Dermis microvascular lymphatic vessel endothelial cell (primary cell): Measurements from ENCODE around the gene ITGB6. TPM values are rescaled to one million over a fixed set of nuclear protein-coding genes. Genes with fewer than 3 reads are reported as not detected.

Experiments
- DNase-seq, 2 donors: peaks; one replicate each; pipeline versions ENCODE4 v3.0.0 to v3.0.0-alpha.2; 2010; ENCODE audit warnings: low read depth in 2 of 2
- total RNA-seq: library from RNA; depleted of rRNA; stranded (reverse); fragments of >200 nt; gene quantifications from 2 replicates; pipeline ENCODE4 v1.2.1, GENCODE V29; 2014

Gene ITGB6
- total RNA-seq, 1 donor from 2014 or later: not detected

DNA sequence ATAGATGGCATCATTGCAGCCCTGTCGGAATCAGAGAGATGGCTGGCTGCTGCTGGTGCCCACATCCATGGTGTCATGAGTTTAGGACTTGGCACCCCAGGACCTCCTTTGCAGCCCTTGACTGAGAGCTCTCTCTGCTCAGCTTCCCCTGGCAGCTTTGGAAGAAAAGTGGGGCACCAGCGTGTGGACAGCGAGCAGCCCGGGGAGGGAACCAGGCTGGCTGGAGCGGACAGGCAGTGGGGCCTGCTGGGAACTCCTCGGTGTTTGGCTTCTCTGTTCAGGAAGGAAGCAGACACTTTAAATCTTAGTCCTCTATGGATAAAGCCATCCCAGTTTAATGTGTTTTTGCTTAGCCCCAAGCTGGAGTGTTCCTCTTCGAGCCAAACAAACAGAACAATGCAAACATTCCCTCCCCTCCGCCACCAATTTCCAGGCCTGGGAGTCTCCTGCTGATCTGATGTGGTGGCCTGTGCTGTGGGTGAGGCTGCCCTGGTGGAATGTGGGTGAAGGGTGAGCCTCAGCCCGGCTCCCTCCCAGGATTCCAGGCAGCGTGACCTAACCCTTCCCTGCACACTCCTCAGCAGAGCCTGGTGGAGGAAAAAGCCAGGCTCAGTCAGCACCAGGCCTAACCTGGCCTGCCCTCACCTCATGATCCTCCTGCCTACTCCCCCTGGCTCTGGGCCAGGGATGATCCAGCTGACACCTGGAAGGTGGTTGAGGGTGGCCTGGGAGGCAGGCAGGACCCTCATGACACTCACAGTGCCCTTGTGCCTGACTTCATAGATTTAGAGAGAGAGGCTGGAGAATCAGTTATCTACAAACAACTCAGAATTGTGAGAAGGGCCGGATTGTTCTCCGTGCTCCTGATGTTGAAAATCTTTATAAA is 21.6 kb upstream of the ITGB6 start:
- peak in 1 of 2 donors; percentile 48 for DNase-seq

DNA sequence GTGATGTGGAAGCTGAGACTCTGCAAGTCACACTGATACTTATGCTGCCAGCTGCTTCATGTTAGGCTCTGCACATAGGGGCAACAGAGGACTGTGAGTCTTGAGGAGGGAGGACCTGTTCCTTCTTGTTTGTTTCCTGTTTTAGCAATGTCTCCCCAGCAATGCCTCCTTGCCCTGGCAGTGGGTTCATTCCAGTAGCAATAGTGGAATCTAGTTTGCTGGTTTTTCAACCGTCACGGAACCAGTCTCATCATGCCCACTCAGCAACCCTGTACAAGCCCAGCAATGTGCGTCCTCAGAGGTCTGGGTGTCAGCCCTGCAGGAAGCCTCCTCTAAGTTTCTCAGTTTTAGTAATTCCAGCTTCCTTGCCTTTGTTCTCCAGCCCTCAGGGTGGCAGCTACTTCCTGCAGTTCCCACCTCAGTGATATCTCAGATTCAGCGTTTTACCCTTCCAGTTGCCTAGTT is 20.5 kb upstream of the ITGB6 start:
- no peak for DNase-seq

DNA sequence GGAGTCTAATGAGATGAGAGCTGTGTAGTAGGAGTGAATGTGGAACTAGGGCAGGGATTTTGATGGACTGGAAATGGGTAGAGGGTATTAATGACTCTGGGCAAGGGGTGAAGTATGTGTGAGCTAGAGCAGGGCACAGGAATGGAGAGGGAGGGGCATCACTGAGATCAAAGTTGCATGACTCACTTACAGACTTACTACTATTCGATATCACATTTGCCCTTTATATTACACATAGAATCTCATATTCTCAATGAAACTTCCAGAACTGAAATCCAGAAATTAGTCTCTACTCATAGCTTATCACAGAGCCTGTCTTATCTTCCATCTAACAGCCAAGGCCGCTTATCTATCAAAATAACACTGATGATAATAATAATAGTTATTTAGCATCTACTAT is 20.0 kb upstream of the ITGB6 start:
- DNase-seq: no peak

DNA sequence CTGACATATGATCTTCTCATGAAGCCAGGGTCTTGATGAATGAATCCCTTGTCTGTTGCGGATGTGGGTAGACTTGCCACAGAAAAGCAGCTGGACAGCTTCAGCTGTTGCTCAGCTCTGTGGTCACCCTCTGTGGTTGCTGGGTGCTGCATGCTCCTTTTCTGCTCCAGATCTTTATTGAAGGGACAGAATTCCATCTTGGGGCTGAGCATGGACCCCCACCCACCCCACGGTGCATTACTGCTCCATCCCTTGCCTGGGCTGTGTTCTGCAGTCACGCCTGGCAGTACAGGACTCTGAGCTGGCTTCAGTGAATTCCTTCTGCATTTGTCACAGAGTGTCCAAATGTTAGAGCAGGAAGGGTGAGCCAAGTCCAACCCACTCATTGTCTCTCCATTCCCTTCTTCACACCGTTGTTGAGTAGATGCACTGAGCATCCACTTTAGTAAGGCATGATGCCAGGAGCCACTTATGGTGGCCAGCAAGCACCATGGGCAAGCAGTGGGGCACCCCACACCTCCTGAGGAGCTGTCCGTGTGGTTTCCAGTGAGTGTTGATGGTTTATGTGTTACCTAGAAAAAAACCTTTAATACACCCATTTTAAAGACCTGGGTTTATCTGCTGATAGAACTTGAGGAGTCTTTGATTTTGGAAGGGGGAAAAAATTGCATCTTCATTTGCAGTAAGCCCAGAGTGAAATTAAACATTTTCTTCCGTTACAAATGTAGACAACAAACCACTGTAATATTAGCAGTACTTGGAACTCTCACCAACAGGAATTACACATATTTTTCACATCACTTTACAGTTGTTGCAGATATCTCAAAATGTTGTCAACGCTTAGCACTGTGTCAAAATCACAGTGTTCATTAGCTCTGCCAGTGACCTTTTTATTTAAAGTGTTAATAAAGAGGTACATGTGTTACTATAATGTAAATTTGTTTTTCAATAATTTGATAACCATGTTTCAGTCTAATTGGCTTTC is 14.7 kb upstream of the ITGB6 start:
- DNase-seq: peak; percentile 48 to 76

DNA sequence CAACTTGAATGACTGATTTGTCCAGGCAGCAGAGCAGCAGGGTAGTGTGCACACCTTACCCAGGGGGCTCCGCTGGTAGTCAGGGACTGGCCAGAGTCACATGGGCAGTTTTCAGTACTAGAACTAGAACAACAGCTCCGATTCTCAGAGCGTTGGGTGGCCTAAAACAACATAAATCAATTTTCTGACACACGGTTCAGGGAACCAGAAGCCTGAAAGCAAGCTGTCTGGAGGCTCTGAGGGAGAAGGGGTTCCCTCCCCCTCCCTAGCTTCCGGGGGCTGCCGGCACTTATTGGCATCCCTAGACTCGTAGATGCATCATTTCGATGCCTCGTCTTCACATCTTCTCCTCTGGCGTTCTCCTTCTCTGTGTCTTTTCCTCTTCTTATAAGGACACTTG is 13.4 kb upstream of the ITGB6 start:
- no peak for DNase-seq

DNA sequence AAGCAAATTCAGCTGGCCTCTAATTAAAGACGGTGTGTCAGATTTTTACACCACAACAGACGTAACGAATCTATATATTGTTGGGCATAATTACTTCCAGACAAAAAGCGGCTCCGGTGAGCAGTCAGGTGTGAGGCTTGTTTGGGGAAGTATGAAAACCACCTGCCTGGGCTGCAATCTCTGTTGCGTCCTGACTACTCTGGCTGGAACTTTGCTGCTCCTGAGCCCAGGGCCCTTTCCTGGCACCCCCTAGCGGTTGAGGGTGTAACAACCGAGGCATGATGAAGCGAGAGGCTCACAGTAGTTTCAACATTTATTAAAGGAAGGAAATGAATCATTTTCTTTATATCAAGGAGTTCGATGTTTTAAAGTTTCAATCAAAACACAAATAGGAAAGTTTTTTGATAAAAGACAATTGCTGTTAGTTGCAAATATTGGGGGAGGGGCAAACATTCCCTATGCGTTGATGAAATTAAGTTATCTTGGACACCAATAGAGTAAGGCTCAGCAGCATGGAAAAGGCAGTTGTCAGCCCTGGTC is 10.6 kb upstream of the ITGB6 start:
- DNase-seq: peak; percentile 43 to 85

DNA sequence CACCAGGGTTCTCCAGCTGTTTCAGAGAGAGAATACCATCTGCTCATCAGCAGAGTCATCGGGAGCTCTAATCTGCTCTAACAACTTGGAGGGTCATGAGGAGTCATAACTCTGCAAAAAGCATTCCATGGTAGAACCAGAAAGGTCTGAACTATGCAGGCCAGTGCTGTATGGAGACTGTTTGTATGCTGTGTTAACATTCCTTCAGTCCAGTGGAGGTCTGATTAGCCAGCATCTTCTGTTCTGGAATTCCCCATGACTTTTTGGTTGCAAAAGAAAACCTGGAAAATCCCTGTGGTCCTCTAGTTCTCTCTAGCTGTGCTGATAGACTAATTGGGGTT is 9.4 kb upstream of the ITGB6 start:
- peak in 1 of 2 donors; percentile 60 for DNase-seq

DNA sequence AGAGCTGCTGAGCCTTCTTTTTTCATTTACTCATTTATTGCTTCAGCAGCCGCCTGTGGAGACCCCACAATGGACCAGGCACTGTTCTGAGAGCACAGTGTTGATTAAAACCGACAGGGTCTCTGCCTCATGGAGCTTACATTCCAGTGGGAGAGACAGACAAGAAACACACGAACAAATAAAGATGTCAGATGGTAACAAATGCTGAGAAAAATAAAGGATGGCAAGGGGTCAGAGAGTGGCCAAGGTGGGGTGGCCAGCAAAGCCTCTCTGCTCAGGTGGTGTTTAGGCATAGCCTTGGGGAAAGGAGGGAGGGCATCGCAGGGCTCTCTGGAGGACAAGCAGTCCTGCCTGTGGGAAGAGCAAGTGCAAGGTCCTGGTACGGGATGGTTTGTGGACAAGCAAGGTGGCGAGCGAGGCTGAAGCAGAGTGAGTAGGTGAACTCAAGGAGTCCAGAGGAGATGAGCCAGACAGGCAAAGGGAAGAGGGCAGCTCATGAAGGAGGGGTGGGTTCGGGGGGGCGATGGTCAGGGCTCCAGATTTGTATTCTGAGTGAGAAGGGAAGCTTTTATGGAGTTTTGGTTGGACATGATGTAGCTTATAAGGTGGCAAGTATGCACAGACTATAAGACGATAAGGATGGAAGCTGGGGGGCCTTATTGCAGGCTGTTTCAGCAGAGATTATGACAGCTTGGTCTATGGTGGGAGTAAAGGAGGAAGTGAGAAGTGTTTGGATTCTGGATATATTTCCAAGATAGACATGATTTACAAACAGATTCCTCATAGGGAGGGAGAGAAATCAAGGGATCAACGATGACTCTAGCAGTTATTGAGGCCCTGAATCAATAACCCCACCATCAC is 8.8 kb upstream of the ITGB6 start:
- no peak for DNase-seq

DNA sequence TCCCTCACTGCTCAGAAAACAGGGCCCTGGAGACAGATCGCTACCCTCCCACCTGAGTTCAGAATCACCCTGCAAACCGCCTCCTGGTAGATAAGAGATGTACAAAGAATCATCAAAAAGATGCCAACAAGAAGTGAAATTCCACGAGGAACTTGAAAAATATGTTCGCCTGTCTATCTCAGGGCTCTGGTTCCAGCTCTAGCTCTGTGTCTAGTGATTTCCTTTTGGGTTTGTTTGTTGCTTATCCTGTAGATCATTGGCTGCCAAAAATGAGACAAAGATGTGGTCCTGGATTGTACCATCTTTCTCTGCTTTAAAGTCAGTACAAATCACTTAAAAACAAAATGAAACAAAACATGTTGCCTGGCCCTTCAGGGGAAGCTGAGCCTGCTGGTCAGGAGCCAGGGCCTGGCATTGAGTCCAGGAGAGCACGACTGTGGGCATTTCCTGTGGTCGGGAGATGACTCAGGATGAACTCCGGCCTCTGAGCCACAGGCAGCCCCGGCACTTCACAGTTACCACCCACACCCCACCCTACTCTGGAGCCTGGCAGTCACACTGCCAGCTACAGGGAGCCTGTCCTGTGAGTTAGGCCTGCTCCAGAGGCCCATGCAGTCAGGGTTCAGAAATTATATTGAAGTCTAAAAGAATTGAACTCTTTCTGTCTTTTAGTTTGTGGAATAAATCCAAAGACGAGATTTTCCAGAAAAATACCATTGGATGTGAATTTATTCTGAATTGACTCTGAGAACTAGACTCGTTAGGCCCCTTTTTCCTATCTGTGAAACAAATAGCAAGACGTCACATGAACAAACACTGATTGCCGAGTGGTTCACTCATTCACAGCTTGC is 8.0 kb upstream of the ITGB6 start:
- peak; percentile 41 to 92 for DNase-seq

DNA sequence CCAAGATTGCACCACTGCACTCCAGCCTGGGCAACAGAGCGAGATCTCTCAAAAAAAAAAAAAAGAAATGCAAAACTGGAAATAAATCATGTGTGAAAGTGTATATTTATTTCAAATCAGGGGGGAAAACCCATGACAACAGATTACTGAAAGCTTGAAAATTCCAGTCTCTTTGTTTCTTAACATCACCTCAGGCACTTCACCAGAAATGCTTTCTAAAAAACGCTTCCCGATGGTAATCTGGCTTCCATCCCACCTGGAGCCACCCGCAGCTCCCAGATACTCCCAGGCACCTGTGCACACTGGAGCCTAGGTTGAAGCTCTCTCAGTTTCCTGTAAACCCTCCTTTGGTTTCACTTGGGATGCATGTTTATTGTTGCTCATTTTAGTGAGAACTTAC is 7.2 kb upstream of the ITGB6 start:
- no peak for DNase-seq

DNA sequence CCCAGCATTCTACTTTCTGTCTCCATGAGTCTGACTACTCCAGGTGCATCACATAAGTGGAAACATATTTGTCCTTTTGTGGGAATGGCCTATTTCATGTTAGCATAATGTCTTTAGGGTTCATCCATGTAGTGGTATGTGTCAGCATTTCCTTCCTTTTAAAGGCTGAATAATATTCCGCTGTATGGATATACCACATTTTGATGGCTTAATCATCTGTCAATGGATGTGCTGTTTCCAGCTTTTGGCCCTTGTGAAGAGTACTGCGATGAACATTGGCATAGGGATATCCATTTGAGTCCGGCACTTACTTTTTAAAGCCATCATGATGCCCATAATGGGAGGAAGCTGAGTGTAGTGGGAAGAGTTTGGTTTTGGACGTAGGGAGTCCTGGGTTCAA is 6.4 kb upstream of the ITGB6 start:
- DNase-seq: no peak

DNA sequence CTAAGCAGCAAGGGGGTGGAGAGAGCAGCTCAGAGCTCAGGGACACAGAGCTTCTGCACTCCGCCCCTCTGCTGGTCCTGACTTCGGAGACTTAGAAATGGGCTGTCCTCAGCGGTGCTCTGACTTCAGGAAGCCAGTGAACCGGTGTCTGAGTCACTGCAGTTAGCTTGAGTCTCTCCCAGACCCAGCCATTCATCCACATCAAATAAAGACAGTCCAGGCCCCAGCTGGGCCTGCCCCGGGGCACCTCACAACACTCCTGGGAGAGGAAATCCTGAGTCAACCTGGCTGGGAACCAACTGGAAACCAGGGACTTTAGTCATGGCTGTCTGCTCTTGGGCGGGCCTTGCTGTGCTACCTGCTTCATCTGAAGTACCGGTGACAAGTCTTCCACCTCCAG is 5.4 kb upstream of the ITGB6 start:
- peak; percentile 71 to 98 for DNase-seq

DNA sequence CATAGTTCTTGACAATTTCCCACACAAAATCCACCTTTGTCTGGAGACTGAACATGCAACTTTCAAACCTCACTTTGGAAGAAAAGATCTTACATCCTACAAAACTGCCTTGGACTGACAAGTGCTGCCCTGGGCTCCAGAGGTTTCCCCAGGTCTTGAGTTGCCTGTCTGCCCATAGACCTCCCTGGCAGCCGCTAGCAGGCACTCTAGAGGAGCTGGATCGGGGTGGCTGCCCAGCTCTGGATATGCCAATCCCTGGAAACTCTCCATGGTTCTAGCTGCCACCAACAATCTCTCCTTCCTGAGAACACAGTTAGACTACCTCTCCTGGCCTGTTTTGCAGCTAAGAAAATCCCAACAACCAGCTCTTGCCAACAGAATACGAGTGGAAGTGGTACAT is 3.4 kb upstream of the ITGB6 start:
- DNase-seq: no peak

DNA sequence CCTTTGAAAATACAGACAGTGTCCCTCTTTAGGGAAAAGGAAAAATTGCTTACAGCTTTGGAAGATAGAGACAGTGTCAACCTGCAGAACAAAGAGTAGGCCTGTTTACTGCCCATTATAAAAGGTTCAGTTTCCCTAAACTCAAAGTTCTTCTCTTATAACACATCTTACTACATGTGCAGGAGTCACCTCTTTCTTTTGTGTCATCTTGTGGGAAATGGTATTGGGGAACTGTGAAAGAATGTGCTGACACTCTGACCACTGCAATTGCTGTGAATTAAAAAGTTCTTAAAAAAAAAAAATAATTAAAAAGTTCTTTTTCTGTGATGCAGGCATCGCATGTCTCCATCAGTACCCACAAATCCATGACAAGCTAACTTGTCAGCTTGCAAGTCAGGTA is 2.9 kb upstream of the ITGB6 start:
- DNase-seq: no peak

DNA sequence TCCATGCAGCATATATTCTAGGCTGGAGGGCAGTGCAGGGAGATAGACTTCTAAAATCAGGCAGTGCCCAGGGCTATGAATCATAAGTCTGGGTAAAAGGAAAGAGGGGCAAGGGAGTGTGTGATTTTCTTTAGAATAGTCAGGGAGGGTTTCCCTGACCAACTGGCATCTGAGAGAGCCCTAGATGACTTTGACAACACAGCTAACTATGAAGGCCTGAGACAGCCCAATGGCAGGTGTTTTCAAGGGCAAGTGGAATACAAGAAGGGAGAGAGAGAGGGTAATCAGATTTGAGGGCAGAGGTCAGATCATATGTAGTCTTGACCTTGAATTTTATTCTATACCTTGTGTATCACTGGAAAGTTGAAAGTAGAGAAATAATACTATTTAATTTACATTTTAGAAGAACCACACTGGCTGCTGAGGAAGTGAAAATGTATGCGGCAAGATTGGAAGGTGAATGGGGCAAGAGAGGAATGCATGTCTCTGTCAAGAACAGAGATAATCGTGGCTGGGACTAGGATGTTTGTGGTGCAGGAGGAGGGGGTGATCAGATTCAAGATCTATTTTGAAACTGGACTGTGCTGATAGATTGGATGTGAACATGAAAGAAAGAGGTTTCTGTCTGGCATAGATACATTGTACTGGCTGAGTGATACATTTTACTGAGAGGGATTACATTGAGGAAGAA is 1.9 kb upstream of the ITGB6 start:
- DNase-seq: no peak

DNA sequence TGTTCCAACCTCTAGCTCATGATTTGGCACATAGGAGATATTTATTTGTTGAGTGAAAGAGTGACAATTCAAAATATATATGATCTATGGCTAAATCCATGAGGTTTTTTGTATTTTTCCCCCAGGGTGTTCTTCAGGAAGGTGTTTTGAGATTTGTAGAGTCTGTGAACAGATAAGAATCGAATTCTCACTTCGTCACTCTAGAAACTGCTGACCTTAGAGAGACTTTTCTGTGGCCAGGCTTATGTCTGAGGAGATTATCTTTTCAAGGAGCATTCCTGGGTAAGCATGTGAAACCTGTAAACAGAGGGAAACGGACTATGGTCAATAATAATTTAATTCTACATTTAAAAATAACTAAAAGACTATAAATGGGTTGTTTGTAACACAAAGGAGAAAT is 849 bp upstream of the ITGB6 start:
- no peak for DNase-seq

DNA sequence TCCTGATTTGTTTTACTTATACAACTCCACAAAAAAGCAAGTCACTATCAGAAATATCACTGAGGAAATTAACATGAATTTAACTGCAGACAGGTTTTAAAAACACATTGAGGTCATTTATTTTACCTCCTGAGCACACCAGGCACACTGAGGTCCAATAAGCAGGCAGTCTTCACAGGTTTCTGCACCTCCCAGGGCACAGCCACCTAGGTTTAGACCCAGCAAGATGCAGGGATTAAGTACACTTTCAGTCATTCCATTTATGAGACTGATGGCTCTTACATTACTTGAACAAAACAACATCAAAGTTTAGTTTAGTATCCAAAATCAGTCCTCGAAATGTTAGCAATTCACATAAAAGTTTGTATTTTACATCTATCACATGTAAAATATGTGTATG is 1.0 kb downstream of the ITGB6 start:
- no peak for DNase-seq

DNA sequence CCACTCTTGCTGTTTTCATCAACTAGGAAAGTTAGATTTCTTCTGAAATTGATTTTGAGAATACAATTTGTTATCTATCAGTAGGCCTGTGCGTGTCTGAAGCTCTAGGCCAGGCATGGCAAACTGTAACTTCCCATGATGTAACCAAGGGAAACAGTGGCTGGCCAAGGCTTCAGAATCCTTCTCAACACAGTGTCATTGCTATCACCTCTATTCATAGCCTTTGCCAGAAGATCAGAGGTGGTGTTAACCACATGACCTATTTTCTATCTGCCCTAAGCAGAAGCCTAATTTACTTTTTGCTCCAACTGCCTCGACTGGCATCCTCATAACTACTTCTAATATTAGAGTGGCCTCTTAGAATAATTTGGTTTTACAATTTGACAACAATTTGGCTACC is 2.5 kb downstream of the ITGB6 start:
- no peak for DNase-seq

DNA sequence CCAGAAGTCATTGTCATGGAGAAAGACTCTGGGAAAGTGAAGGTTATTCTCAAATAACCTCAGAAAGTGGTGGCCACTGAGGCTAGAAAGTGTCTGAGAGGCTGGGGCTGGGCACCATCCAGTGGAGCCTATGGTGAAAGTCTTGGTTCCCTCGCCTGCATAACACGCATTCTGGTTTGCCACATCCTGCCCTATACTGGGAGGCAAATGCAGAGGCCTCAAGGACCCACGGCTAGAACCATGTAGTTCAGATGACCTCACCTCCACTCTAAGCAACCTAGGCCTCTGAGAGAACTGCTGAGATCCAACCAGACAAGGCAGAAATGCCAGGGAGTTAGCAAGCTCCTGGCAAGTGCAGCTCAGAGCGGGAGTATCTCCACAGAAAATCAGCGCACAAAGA is 5.1 kb downstream of the ITGB6 start:
- DNase-seq: no peak

DNA sequence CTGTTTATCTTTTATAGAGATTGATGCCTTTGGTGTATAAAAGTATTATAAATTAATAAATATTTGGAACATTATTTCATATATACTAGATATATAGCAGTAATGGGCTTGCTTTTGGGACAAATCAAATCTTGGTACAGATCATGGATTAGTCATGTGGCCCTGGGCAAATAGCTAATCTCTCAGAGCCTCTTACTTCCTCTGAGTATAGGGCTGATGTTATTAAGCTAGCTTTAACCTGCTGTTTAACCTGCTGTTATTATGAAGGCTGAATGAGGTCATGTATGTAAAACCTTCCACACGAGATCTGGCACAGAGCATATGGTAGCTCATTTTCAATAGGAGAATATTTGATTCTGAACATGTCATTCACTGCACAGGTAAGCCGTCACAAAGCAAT is 5.7 kb downstream of the ITGB6 start:
- no peak for DNase-seq
